Activated CD4-positive, alpha-beta T cell treated with anti-CD3 and anti-CD28 coated beads for 48 hours (primary cell): ENCODE results near the gene UPK3A.
"Not testable (repeated sequence)": the region's sequence is repeated elsewhere in the genome, so short reads cannot be mapped to it uniquely, and the experiment has no call there.

Experiments
- DNase-seq: peaks from one replicate; pipeline ENCODE4 v3.0.0-alpha.2; 2020

The UPK3A gene

DNA sequence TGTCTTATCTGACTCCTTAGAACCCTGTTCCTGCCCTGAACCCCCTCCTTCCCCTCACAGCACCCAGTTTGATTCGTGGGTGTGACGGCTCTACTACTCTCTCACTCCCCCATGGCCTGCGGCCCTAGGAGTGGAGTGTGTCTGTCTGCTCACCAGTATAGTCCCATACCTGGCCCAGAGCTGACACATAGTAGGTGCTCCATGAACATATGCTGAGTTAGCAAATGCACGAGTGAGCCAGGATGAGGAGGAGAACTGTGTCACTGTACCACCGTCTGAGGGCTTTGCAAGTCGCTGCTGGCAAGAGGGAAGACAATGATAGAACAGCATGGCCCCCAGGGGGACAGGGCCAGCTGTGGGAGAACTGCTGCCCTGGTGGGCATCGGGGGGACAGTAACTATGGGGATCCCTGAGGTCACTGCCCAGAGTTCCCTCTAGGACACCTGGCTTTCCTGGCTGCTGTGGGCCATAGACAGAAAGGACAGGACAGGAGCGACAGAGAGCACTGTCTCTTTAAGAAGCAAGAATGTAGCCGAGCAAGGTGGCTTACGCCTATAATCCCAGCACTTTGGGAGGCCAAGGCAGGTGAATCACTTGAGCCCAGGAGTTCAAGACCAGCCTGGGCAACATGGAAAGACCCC, 24.9 kb upstream of the UPK3A start:
- no peak for DNase-seq

DNA sequence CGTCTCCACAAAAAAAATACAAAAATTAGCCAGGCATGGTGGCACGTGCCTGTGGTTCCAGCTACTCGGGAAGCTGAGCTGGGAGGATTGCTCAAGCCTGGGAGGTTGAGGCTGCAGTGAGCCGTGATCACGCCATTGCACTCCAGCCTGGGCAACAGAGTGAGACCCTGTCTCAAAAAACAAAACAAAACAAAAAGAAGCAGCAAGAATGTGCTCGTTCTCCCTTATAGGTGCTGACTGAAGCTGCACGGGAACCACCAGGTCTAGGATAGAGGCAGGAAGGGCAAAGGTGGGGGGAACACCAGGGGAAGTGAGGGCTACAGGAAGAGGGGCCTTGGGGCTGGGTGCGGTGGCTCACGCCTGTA, 24.4 kb upstream of the UPK3A start:
- DNase-seq = not testable (repeated sequence)

DNA sequence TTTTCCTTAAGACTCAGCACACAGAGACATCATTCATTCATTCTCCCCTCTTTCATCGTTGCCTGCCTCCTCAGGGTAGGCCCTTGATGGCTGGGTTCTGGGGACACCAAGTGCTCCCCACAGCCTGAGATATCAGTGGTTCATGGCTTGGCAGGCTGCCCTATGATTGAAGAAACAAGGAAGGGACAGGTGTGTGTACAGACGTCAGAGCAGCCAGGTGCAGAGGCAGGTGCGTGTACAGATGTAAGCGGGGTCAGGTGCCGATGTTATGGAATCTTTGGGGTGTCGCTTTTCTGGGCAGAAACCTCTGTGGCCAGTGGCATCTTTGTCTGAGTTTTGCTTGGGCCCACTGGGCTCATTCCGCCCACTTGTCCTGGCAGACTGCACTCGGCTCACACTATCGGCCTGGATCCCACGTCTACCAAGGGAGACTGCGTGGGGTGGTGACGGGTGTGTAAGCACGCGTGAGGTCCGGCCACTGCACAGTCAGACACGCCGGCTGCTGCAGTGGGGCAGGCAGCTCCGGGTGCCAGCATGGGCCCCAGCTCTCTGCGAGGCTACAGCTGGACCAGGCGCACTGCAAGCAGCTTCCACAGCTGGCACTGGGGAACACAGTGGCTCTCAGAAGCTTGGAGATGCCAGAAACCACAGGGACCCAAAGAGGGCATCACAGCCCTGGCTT, 23.2 kb upstream of the UPK3A start:
- no peak for DNase-seq

DNA sequence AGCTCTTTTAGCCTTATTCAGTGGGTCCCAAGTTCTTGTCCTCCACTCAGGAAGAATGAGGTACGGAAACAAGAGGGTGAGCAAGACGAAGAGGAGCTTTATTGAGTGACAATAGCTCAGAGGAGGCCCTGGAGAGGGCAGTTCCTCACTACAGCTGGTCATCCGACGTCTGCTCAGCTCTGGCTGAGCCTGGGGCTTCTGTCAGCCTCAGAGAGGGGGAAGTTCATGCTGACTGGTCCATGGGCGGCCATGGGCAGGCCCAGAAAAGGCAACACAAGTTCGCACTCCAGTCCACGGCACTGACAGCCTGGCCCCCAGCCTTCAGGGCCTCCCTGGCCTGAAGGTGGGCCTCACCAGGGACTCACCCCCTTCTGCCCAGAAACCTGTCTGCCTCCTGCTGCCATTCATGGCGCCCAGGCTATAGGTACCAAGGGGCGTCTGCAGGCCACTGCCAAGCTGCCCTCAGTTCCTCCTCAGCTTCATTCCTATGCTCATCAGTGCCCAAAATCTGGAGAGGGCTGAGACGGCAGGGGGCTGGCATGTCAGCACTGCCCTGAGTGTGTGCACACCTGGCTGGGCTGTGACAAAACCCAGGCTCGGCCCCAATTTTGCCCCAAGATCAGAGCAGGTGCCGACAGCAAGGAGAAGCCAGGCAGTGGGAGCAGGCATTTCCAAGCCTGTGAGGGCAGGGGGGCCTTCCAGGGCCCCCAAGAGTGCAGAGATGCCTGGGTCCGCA, 22.4 kb upstream of the UPK3A start:
- no peak for DNase-seq

DNA sequence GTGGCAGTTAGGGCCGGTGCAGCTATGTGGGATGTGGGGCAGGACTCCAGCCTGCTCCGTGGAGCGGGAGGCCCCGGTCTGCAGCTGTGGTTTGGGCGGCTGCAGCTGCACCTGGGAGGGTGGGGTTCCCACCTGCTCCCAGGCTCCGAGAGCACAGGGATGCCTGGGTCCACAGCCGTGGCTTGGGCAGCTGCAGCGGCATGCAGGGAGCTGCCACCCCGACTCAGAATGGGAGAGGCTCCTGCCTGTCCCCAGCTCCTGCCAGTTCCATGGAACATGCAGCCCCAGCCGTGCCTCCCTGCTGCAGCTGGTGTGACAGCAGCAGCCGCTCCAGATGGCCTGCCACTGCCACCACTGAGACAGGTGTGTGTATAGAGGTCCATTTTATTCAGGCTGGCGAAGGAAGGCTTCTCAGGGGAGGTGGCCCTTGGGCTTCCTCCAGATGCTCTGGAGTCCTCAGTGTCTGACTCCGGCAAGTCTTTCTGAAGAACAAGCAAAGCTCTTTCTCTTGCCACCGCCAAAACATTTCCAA, 21.8 kb upstream of the UPK3A start:
- DNase-seq = no peak

DNA sequence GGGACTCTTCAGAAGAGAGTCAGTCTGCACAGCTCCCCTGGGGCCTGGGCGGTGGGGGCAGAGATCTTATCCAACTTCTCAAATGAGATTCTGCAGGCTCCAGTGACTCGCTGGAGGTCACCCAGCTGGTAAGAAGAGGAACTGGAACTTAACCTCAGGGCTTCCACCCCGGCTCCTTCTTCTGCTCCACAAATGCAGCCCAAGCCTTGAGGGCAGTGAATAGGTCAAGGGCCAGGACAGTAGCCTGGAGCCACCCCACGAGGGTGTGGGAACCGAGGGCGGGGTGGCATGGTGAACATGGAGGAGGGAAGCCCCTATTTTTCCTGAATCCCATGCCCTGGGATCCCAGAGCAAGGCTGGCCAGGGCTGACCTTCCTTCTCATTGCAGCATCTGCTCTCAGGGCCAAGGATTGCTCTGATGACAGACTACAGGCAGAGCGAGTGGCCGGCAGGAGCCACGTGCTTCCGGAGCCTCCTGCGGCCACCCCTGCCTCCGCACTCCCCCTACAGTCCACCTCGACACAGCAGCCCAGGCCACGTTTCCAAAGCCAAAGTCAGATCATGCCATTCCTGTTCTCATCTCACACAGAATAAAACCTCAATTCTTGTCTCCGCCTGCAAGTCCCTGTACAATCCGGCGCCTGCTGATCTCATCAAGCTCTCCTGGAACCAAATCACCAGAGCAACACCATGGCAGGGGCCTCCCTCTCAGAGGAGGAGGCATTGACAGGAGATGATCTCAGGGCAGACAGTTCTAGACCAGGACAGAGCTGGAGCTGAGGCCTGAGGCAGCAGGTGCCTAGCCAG, 21.1 kb upstream of the UPK3A start:
- no peak for DNase-seq

DNA sequence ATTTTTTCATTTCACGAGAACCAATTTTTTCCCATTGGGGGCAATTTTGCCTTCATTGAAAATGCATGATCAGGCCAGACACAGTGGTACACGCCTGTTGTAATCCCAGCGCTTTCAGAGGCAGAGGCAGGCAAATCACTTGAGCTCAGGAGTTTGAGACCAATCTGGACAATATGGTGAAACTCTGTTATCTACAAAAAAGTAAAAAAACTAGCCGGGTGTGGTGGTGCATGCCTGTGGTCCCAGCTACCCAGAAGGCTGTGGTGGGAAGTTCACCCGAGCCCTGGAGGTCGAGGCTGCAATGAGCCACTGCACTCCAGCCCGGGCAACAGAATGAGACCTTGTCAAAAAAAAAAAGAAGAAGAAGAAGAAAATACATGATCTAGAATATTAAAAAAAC, 19.2 kb upstream of the UPK3A start:
- no peak for DNase-seq

DNA sequence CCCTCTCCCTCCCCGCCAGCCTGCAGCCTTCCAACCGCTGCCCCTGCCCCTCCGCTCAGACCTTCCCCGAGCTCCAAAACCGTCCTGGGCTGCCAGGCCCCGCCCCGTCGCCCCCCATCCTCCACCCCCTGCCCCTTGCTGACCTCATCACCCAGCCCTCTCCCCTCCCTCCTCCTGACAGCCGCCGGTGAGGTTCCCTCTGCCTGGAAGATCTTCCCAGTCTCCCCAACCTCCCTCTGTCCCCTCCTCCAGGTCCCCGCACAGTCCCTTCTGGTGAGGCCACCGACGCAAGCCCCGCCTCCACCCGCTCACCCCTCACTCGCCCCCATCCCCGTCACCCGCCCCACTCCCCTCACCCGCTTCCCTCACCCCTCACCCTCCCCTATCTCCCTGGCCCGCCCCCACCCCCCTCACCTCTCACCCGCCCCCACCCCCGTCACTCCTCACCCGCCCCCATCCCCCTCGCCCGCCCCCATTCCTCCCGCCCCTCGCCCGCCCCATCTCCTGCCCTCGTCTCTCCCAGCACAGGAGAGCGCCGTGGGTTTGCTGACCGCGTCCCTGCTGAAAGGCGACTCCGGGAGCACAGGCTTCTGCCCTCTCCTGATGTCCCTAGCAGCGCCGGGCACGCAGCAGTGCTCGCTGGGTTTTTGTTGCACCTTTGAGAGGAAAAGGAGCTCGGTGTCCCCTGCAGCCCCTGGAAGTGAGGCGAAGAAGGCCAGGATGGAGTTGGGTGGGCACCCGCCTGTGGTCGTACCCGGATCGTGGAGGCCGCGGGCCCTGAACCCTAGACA, 16.4 kb upstream of the UPK3A start:
- DNase-seq = no peak

DNA sequence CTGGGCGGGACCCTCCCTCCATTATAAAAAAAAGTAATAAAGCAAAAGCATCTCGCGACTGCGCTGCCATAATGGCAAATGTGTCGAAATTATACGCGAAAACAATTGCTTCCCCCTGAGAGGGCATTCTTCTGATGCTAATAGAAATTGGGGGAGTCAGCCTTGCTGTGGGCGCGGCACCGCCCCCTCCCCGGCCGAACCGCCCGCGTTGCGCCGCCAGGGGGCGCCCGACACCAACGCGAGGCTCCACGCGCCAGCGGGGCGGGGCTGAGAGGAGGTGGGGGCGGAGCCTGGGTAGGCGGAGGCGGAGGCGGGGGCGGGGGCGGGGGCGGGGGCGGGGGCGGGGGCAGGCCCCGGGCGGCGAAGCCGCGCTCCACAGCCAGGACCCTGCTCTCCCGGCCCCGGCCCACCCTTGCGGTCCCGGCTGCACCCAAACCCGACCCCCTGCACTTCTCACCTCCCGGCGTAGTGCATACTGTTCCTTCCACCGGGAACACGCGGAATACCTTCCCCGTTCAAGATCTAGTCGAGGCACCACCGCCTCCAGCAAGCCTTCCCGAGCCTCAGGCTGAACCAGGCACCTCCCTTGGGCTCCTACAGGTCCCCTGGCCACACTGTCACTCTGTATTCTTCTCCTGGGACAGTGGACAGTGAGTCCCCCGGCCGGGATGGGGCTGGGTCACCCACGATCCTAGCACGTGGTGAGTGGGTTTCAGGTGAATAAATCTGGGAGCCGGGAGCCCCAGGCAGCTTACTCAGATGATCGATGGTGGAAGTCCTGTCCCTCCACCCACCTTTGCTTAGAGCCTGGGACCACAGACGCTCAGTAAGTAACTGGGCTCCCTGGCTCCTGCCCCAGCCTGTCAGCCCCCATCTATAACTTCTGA, 15.5 kb upstream of the UPK3A start:
- DNase-seq = peak; percentile 86

DNA sequence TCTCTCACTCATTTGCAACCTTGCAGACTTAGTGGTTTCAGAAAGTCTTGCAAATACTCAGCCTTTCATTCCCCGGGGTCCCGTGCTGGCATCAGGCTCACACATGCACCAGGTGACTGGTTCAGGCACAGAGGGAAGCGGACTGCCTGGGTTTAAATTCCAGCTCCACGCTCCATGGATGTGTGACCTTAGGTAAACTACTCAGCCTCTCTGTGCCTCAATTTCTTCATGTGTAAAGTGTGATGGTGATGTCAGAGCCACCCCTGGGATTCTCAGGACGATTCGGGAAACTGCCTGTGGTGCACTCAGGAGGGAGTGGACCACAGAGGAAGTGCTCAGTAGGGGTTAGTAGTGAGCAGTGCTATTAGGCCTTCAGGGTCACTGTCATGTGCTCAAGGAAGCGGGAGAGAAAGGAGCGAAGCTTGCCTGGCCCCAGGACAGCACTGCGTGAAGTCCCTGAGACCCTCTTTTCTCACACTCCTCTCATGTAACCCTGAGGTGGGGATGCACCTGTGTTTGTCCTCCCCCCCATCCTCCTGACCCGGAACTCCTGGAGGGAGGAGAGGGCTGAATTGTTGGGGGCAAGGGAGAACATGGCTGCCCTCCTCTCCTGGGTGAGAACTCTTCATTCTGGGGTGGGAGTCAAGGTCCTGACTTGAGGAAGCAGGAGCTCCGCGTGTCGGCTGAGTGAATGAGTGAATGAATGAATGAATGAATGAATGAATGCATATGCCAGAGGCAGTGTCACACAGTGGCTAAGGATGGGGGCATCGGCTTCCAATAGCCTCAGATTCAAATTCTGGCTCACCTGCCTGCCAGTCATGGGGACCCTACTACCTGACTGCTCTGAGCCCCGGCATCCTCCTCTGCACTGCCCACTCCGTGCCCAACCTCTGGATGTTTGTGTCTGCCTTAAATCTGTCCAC, 14.4 kb upstream of the UPK3A start:
- DNase-seq = no peak

DNA sequence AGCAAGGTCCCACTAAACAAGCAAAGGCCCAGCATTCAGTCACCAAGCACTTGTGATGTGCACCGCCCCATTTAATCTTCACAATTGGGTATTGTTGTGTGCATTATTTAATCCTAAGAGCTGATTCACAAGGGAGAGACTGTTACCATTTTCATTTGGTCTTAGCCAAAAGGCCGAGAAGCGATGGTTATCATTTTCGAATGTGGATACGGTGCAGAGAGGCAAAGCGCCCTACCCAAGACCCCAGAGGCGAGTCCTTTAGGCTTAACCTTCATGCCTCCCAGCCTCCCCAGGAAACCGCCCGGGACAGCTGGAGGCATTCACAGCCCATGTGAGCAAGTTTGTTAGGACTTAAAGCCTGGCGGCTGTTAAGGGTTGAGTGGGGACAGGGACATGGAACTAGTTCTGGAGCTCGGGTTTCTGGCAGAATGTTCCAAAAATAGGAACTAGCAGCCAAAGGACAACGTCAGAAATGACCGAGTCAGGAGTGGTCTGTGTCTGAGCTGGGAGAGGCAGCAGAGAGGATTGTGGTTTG, 13.0 kb upstream of the UPK3A start:
- no peak for DNase-seq

DNA sequence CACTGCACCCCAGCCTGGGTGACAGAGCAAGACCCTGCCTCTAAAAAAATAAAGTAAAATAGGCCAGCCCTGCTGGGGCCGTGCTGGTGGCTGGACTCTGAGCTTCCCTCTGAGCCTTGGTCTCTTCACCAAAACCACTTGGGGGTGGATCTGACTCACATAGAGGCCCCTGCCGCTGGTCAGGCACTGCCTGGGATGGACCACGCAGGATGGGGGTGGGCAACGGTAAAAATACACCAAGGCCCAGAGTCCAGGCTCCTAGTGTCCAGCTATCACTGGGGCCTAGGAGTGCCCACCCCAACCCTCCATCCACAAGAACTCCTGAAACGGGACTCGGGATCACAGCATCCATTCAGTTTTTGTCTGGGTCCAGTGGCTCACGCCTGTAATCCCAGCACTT, 12.3 kb upstream of the UPK3A start:
- no peak for DNase-seq

DNA sequence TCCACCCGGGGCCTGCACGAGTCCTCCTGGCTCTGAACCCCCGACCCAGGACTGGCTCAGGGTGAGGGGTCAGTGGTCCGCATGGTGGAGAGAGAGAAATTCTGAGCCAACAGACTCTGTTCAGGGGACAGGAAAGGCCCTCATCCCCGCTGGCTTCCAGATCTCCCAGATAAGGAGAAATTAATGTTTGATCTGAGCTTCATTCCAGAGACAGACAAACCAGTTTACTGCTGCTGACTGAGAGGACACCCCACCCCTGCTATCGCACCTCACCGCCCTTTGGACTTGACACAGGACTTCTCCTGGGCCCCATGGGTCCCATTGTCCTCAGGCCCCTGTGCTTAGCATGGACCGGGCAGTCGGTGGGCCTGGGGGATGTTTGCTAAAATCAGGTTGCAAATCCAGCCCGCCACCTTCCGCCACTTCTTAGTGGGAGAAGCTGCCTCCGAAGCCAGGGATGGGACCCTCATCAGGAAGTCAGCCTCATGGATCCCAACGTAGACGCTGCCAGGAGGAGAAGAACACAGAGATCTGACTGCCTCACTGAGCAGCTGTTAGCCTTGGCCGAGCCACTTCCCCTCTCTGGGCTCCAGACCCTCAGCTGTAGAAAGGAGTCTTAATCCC, 11.2 kb upstream of the UPK3A start:
- DNase-seq = no peak

DNA sequence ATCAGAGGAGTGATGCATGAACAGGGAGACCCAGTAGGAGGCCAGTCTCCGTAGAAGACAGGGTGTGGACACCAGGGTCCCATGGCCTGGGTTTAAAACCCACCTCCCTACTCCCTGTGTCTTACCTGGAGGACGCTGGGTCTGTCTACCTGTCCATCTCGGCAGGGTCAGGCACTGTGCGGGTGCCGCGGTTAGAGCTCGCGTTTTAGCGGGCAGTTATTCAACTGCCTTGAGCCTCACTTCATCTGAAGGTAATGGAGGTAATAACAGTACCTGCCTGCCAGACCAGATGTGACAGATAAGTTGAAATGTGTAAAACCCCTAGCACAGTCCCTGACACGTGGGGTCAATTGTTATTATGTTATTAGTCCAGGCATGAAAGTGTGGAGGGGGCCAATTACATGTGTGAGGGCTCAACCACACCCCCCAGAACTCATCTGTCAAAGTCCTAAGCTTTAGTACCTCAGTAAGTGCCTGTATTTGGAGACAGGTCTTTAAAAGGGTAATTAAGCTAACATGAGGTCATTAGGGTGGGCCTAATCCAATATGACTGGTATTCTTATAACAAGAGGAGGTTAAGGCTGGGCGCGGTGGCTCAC, 8.1 kb upstream of the UPK3A start:
- no peak for DNase-seq

DNA sequence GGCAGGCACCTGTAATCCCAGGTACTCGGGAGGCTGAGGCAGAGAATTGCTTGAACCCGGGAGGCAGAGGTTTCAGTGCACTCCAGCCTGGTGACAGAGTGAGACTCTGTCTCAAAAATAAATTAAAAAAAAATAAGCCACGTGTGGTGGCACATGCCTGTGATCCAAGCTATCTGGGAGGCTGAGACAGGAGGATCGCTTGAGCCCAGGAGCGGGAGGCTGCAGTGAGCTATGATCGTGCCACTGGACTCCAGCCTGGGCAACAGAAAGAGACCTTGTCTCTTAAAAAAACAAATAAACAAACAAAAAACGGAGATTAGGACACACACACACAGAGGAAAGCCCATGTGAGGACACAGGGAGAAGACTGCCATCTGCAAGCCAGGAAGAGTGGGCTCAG, 7.0 kb upstream of the UPK3A start:
- DNase-seq = not testable (repeated sequence)

DNA sequence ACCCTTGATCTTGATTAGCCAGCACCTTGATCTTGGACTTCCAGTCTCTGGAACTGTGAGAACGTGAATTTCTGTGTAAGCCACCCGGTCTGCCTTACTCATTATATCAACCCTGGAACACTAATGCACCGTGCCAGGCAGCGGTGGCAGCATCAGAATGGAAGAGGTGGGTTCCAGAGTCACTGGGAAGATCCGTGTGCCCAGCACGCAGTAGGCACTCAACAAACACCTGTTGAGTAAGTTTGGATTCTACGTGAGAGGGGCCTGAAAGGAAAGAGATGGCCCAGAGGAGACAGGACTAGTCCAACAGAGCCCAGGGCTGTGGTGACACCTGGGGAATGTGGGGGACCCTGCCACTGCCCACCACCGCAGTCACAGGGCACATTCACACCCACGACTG, 6.6 kb upstream of the UPK3A start:
- no peak for DNase-seq

DNA sequence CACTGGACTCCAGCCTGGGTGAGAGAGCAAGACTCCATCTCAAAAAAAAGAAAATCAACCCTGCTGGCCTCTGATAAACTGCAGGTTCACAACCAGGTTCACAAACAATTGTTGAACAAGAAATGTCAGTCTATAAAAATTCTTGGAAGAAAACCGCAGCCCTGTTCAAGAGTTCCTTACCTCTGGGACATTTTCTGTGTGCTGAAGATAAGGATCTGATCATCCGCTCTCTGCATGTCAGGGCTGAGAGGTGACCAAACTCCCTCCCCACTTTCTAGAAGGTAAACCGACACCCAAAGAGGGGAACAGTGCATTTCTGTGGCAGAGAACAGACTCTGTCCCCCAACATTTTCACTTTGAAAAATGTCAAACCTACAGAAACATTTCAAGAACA, 4.2 kb upstream of the UPK3A start:
- DNase-seq = no peak

DNA sequence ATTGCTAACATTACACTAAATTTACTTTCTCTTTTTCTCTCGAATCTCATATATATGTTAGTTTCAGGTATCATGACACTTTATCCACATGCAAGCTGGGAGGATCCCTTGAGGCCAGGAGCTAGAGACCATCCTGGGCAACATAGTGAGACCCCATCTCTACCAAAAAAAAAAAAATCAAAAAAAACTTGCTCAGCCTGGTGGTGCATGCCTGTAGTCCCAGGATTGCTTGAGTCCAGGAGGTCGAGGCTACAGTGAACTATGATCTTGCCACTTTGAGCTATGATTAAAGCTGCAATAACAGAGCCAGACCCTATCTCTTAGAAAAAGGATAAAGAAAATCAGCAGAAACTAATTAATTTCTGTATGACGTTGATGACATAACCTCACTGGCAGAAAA, 3.7 kb upstream of the UPK3A start:
- DNase-seq = no peak
